SIG-M5 treated with dmso at 0.1 percent for 504 hours (cell line): ENCODE data around the gene TOB2.
"Not testable (repeated sequence)": the region's sequence is repeated elsewhere in the genome, so short reads cannot be mapped to it uniquely, and the experiment has no call there.

Source experiments
- DNase-seq: peaks from one replicate; lab custom pipeline; 2025; ENCODE audit not compliant: unreplicated experiment; lab: John Stamatoyannopoulos, UW

TOB2 gene

GRCh38 chr22:41429951-41430332, 16.7 kb downstream of the TOB2 start:
- DNase-seq = no peak

- DNase-seq = no peak
These were observed 17.2 kb downstream of the TOB2 start for GRCh38 chr22:41429232-41429950.

DNA sequence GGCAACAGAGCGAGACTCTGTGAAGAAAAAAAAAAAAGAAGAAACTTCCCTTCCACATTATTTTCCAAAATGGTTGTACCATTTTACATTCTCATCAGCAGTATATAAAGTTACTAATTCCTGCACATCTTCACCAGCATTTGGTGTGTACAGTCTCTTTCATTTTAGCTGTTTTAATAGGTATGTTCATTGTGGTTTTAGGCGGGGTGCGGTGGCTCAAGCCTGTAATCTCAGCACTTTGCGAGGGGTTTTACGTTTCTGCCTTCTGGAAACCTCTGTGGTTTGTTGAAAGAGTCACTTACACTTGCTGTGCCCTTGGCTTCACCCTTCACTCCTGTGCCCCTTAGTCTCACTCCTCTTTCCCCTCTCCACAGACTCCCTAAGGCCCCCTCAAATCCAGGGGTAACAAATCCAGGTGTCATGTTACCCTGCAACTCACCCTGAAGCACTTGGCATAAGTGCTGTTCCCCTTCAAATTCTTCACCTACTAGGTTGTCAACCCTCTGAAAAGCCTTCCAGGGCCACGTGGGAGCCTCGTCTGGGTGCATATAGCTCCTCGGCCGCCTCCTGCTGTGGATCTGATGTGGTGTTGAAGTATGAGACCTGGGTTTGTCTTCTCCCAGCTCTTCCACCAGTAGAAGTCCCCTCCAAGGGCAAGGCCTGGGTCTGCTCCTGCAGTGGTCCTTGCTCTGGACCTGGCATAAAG, 20.8 kb downstream of the TOB2 start:
- DNase-seq = no peak

GRCh38 chr22:41418717-41419116, 27.9 kb downstream of the TOB2 start:
- no peak for DNase-seq

DNA sequence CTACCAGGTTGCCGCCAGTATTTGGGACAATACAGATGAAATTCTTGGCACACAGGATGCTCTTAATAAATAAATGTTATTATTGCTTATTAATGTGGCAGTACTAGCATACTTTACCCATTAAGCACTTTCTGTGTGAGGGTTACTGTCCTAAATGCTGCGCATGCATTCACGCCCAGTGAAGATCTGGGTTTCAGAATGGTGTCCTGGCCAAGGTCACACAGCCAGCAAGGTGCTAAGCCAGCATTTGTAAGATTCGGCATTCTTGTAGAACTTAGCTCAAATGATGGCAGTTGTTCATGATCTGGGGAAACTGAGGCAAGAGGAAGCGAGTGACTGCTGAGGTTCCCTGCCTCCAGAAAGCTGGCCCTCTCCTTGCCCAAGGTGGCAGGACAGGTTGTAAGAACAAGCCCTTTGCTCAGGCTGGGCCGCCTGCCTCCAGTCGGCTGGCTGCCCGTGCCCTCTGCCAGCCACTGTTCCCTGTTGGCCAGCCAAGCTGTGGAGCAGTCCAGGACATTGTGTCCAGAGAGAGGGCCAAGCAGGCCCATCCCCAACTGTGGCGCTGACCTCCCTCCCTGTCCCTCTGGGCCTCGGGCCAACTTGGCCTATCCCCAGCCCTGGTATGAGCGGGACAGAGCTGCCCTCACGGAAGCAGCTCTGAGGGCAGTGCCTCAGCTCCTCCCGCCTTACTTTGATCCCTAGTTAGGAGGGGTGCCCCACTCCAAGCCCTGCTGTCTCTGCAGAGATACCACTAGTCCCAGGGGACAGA, 28.8 kb downstream of the TOB2 start:
- DNase-seq = no peak

DNA sequence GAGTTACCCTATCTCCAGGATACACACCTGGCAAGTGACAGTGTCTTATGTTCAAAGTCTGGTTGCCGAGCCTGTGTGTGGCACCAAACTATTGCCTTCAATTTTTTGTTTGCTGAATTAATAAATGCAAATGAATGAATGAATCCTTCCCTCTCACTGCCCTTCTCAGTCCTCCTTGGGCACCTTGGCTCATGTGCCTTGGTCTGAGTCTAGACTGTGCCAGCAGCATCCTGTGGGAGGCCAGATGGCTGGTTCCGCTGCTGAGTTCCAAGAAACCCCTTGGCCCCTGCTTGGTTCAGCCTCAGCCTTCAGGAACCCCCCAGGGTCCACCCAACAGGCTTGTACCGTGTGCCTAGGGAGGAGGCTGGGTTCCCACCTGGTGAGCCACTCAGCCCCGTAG, 31.0 kb downstream of the TOB2 start:
- DNase-seq = no peak

DNA sequence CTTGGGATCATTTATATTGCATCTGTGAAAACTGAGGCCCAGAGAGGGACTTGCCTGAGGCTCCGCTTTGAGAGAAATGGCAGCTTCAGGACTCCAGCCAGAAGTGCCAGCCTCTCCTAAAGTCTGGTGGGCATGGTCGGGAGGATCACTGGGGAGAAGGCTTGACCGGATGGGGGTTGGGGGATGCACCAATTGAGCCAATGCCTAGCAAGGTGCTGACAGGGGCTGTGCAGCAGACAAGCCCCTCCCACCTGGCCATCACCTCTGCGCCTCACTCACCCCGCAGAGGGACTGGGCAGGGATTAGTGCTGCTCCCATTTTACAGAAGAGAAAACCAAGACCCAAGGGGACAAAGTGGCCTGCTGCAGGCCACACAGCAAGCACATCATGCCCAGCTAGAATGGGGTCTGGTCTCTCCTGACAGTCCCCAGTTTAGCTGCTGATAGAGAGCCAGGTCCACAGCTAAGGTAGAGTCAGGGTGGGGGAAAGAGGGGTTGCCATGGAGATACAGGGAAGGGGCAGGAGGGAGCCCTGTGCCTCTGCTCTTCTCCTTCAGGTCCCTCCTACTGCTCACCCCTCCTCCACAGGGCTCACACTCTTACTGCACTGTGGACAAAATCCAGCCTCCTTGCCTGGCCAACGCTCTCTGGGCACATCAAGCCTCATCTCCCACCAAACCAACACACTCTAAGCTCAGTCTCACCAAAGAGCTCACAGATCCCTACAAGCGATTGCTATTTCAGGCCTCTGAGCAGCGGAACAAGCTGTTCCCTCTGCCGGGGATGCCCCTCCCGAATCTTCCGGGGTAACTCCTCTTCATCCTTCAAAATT, 35.4 kb downstream of the TOB2 start:
- DNase-seq = no peak

GRCh38 chr22:41410311-41410751, 36.3 kb downstream of the TOB2 start:
- no peak for DNase-seq

GRCh38 chr22:41408665-41409064, 37.9 kb downstream of the TOB2 start:
- DNase-seq = no peak

GRCh38 chr22:41407433-41407832, 39.2 kb downstream of the TOB2 start:
- no peak for DNase-seq

GRCh38 chr22:41406410-41406809, 40.2 kb downstream of the TOB2 start:
- DNase-seq = no peak

DNA sequence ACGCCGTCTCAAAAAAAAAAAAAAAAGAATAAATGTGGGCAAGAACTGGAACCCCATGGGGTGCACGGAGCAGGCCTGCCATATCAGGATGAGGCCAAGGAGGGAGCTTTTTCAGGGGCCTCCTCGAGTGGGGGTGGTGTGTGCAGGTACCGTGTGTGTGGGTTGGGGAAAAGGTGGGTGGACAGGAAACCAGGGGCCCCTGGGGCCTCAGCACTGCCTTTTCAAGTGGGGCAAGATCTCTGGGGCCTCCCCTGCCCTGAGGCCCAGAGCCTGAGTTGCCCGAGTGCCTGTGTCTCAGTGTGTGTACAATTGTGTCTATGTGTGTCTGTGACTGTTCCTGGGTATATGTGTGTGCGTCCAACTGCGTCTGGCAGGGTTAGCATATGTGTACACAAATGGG, 41.0 kb downstream of the TOB2 start:
- no peak for DNase-seq

- peak; percentile 72 for DNase-seq
These were observed 42.9 kb downstream of the TOB2 start for GRCh38 chr22:41403532-41404318.

- DNase-seq = not testable (repeated sequence)
These were observed 43.8 kb downstream of the TOB2 start for GRCh38 chr22:41402851-41403250.

DNA sequence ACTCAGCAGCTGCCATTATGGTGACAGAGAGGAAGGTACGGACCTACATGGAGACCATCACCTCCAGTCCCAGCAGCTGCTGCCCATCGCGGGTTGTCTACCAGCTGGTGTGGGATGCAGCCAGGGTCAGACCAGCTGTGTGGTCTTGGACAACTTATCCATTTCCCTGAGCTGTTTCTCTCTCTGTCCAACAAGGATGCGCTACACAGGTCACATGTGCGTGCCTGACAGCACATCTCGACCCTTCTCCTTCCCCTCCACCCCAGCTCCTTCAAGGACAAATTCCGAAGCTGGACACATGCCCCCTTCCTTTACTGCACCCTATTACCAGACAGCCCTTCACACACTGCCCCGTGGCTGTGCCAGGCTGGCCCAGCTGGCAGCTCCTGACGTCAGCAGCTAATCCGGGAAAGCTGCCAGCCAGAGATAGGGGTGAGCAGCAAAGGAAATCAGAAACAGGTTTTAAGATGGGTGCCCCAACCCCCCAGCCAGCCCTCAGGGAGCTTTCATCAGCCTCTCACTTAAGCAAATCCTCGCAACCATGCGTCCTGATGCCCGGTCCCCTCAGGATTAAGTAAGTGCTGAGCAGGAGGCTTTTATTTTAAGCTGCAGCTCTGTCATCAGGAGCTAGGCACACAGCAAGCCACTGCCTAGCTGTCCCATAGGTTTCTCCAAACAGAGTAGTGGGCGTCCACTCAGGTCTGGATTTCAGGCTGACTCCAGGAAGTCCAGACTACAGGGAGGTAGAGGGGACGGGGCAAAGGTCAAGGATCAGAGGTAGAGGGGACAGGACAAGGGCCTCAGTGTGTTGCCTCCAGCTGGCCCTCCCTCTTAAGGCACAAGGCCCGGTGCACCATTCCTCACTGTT, 44.6 kb downstream of the TOB2 start:
- DNase-seq = peak; percentile 16

DNA sequence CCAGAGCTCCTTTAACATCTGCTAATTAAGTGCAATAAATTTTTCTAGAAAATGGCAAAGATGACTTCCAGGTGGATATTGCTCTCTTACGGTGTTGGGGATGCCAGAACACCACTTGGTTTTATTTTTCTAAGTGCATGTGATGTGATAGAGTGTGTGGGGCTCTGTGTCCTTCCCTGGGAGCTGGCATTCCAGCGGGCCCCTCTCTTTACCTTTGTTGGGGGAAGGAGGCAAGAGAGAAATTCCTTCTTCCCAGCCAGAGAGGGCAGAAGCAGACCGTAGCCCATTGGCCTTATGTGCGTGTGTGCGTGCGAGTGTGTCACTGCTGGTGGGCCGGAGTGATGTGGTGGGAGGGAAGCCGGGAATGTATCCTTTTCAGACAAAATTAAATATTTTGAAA, 47.7 kb downstream of the TOB2 start:
- DNase-seq = no peak

DNA sequence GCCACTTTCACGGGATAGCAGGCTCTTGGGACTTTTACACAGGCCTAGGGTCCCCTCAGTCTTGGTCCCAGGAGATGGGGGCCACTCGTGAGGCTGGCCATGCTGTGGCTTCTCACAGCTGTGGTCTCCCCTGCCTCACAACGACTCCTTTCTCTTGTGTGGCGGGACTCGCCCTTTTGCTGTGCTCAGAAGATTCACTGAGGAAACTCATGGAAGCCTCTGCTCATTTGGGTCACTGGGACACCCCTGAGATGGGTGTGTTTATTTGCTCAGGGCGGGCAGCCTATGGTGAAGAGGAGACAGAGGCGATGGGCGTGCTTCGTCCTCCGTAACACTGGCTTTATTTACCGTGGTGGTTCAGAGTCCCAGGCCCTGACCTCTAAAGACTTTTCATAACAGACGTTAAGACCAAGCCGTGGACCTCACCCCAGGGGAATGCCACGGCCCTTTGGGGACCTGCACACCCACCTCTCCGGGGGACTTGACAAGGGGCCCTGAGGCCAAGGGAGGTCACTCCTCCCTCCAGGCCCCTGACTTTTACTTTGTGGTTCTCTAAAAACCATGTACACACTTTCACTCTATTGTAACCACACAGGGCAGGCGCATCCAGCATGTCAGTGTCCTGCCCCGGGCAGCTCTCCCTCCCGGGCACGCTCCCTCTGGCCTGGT, 49.3 kb downstream of the TOB2 start:
- DNase-seq = no peak

DNA sequence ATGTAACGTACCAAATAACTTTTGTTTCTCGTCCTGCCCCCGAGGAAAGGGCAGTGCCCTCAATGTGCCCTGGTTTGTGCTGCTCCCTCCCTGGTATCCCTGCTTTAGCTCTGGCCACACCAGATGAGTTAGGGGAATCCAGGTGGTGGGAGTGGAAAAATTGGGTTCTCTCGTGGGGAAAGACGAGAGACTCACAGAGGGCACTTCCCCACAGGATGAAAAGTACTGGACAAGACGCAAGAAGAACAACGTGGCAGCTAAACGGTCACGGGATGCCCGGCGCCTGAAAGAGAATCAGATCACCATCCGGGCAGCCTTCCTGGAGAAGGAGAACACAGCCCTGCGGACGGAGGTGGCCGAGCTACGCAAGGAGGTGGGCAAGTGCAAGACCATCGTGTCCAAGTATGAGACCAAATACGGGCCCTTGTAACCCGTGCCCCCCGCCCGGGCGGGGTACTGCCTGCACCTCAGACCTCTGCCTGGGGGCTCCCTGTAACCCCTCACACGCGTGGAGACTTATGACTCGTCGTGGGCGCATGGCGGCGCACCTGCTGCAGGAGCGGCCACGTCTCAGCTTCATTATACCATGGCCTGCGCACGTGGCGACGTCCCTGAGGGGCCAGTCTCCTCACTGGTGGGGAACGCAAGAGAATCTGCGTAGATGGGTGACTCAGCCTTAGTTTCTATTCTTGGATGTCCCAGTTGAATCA, 50.9 kb downstream of the TOB2 start:
- DNase-seq = no peak
